GM23248 (cell line): ENCODE data around the gene NDFIP2. TPM values are rescaled to one million over a fixed set of nuclear protein-coding genes. Genes with fewer than 3 reads are reported as not detected.

ENCODE experiments used
- DNase-seq: peaks from one replicate; pipeline ENCODE4 v3.0.0-alpha.2; 2015
- H2AFZ ChIP-seq: fragments of 200-600 bp; sonication (generic); 2 replicates; pipeline ENCODE4 v1.6.1; 2016; ENCODE audit warnings: antibody characterized with exemption
- H3F3A ChIP-seq: fragments of 200-600 bp; sonication (generic); 2 replicates; pipeline ENCODE4 v1.6.1; 2016; ENCODE audit warnings: mild to moderate bottlenecking, antibody characterized with exemption, mixed run types; ENCODE audit not compliant: insufficient read depth
- H3K27ac ChIP-seq: fragments of 200-600 bp; sonication (generic); 2 replicates; pipeline ENCODE4 v1.5.1; 2016; ENCODE audit warnings: mild to moderate bottlenecking
- H3K27me3 ChIP-seq: fragments of 200-600 bp; sonication (generic); replicated peaks from 2 replicates; pipeline ENCODE4 v1.6.1; 2016; ENCODE audit warnings: mild to moderate bottlenecking; ENCODE audit not compliant: insufficient read depth
- H3K36me3 ChIP-seq: fragments of 200-600 bp; sonication (generic); 2 replicates; pipeline ENCODE4 v1.6.1; 2016; ENCODE audit warnings: low read depth, mild to moderate bottlenecking
- H3K4me1 ChIP-seq: fragments of 200-600 bp; sonication (generic); 2 replicates; pipeline ENCODE4 v1.6.1; 2016; ENCODE audit warnings: mild to moderate bottlenecking; ENCODE audit not compliant: insufficient read depth
- H3K4me2 ChIP-seq: fragments of 200-600 bp; sonication (generic); one replicate; pipeline ENCODE4 v1.6.1; 2016; ENCODE audit warnings: mild to moderate bottlenecking; ENCODE audit not compliant: unreplicated experiment
- H3K4me3 ChIP-seq: fragments of 200-600 bp; sonication (generic); 2 replicates; pipeline ENCODE4 v1.5.1; 2016; ENCODE audit warnings: mild to moderate bottlenecking
- H3K79me2 ChIP-seq: fragments of 200-600 bp; sonication (generic); 2 replicates; pipeline ENCODE4 v1.6.1; 2016; ENCODE audit warnings: mild to moderate bottlenecking; ENCODE audit not compliant: insufficient read depth
- H3K9ac ChIP-seq: fragments of 200-600 bp; sonication (generic); 2 replicates; pipeline ENCODE4 v1.6.1; 2016; ENCODE audit warnings: mild to moderate bottlenecking
- H3K9me2 ChIP-seq: fragments of 200-600 bp; sonication (generic); 2 replicates; pipeline ENCODE4 v1.6.1; 2016; ENCODE audit warnings: mixed run types, mild to moderate bottlenecking, moderate library complexity; ENCODE audit not compliant: insufficient read depth
- H3K9me3 ChIP-seq: fragments of 200-600 bp; sonication (generic); one replicate; pipeline ENCODE4 v1.6.1; 2017; ENCODE audit warnings: low read depth
- H4K20me1 ChIP-seq: fragments of 200-600 bp; sonication (generic); 2 replicates; pipeline ENCODE4 v1.6.0; 2016; ENCODE audit not compliant: insufficient read depth
- EZH2 ChIP-seq: fragments of 200-600 bp; sonication (generic); IDR thresholded peaks from 2 replicates; pipeline ENCODE4 v1.6.1; 2018; ENCODE audit warnings: antibody characterized with exemption, mild to moderate bottlenecking; ENCODE audit not compliant: insufficient read depth, poor library complexity, severe bottlenecking
- EZH2phosphoT487 ChIP-seq: fragments of 200-600 bp; sonication (generic); IDR thresholded peaks from 2 replicates; pipeline ENCODE4 v1.6.1; 2018; ENCODE audit warnings: antibody characterized with exemption, moderate library complexity, mild to moderate bottlenecking, low read depth; ENCODE audit not compliant: insufficient read depth
- WGBS, 2 experiments: methylation state at CpG; one replicate each; pipeline ENCODE4 v1.1.6; 2015 to 2017; ENCODE audit warnings: low lambda C conversion rate in 2 of 2, low coverage in 1 of 2; ENCODE audit errors: missing lambda C conversion rate in 2 of 2; 5-methylcytosine and 5-hydroxymethylcytosine counted together
- in situ Hi-C: fragments of 300-500 bp; cut with MboI; formaldehyde crosslinking; loops from 2 replicates; pipeline ENCODE4 v1.15.0; 2020
- polyA plus RNA-seq: library from polyadenylated mRNA; unstranded; fragments of >200 nt; fragmentation: Nextera tagmentation; extraction: Ambion mirVana; gene quantifications from 2 replicates; pipeline ENCODE4 v1.2.1, GENCODE V29; 2016
- total RNA-seq: library from RNA; depleted of rRNA; stranded (reverse); fragments of >200 nt; shearing (Covaris generic); gene quantifications from 2 replicates; pipeline ENCODE4 v1.2.3, GENCODE V29; 2014

NDFIP2 gene
- total and polyA plus RNA-seq, 2 experiments from 2014 or later, result 98.1 to 109 TPM

DNA sequence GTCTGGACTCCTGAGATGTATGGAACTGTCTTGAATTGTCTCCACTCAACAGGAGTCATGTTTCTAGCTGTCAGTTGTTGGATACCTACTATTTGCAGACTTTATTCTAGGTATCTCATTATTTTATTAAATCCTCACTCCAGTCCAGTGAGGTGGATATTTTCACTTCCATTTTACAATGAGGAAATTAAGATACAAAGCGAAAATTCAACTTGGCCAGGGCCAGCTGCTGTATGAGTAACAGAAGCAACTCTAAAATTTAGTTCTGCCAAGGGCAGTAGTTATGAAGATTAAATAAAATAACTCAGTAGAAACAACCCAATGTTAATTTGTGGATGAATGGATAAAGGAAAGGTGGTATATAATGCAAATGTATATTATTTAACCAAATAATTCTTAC, 12.6 kb upstream of the NDFIP2 start:
- Histone ChIP-seq H3K9me3 (no peaks in the 10 kb centered on the region), H3K4me3 (no peak overlapping the region), H3F3A (no peaks in the 10 kb centered on the region), H3K27ac (no peak overlapping the region), H3K4me2 (no peak overlapping the region), H3K36me3 (no peaks in the 10 kb centered on the region), H3K9me2 (no peaks in the 10 kb centered on the region), H2AFZ (no peak overlapping the region), H3K79me2 (no peaks in the 10 kb centered on the region), H3K9ac (no peak overlapping the region), H3K4me1 (no peaks in the 10 kb centered on the region), H4K20me1 (no peaks in the 10 kb centered on the region), H3K27me3 (no peaks in the 10 kb centered on the region)
- 96 to 100% methylated on average over 1 of the region's 1 CpG for WGBS, 2 experiments
- in situ Hi-C loops, result no loop called here
- TF ChIP-seq EZH2 (no peak), EZH2phosphoT487 (no peak)
- DNase-seq, result no peak

DNA sequence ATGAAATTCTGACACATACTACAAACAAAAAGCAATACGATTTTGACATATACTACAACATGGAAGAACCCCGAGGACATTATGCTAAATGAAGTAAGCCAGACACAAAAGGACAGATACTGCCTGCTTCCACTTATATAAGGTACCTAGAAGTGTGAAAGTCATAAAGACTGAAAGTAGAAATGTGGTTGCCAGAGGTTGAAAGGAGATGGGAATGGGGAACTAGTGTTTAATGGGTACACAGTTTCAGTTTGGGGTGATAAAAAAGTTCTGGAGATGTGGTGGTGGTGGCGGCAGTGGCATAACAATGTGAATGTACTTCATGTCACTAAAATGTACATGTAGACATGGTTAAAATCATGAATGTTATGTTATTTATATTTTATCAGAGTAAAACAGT, 12.1 kb upstream of the NDFIP2 start:
- no peaks in the 10 kb centered on the region for H3F3A ChIP-seq
- no peak overlapping the region for H3K4me3 ChIP-seq
- WGBS, 2 experiments, result 66 to 69% methylated on average over 3 of the region's 3 CpGs
- no peaks in the 10 kb centered on the region for H3K4me1 ChIP-seq
- no peaks in the 10 kb centered on the region for H3K79me2 ChIP-seq
- H3K27me3 ChIP-seq, result no peaks in the 10 kb centered on the region
- no peak overlapping the region for H3K4me2 ChIP-seq
- H3K36me3 ChIP-seq, result no peaks in the 10 kb centered on the region
- no peak for TF ChIP-seq EZH2
- TF ChIP-seq EZH2phosphoT487, result no peak
- no peaks in the 10 kb centered on the region for H3K9me2 ChIP-seq
- H2AFZ ChIP-seq, result no peak overlapping the region
- DNase-seq, result no peak
- H3K9me3 ChIP-seq, result no peaks in the 10 kb centered on the region
- in situ Hi-C loops, result no loop called here
- H3K27ac ChIP-seq, result no peak overlapping the region
- H4K20me1 ChIP-seq, result no peaks in the 10 kb centered on the region
- H3K9ac ChIP-seq, result no peak overlapping the region

DNA sequence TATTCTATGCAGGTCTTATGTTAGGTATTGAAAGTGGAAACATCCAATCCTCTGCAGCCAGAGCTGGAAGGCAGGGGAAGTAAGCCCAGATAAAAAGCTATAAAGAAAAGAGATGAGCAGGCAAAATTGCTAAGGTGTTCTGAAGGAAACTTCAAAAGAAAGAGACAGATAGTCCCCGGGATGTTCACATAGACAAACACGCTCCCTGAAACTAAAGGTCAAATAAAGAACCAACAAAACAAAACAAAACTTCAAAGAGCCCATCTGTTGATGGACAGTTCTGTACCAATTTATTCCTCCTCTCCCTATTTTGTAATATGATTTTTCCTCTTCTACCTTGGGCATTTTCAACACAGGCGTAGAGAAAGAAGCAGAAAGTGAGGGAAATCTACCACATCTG, 11.3 kb upstream of the NDFIP2 start:
- H3K27ac ChIP-seq, result no peak overlapping the region
- H3F3A ChIP-seq, result no peaks in the 10 kb centered on the region
- H3K9me3 ChIP-seq, result no peaks in the 10 kb centered on the region
- no peak overlapping the region for H2AFZ ChIP-seq
- H3K27me3 ChIP-seq, result no peaks in the 10 kb centered on the region
- DNase-seq, result no peak
- 68 to 86% methylated on average over 3 of the region's 3 CpGs for WGBS, 2 experiments
- H3K9me2 ChIP-seq, result no peaks in the 10 kb centered on the region
- H3K9ac ChIP-seq, result no peak overlapping the region
- TF ChIP-seq EZH2 (no peak), EZH2phosphoT487 (no peak)
- H3K4me1 ChIP-seq, result no peaks in the 10 kb centered on the region
- H3K4me3 ChIP-seq, result no peak overlapping the region
- H3K79me2 ChIP-seq, result no peaks in the 10 kb centered on the region
- H3K36me3 ChIP-seq, result no peaks in the 10 kb centered on the region
- no peaks in the 10 kb centered on the region for H4K20me1 ChIP-seq
- no peak overlapping the region for H3K4me2 ChIP-seq
- in situ Hi-C loops, result no loop called here

DNA sequence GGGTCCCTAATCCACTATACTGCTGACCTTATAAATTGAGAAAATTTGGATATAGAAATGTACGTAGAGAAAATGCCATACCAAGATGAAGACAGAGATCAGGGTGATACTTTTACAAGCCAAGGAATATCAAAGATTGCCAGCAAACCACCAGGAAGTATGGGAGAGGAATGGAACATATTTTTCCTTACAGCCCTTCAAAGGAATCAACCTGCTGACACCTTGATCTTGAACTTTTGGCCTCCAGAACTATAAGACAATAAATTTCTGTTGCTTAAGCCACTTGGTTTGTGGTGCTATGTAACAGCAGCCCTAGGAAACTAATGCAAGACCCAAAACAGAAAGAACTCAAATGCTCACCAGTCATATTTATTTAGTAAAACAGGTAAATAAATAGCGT, 10.3 kb upstream of the NDFIP2 start:
- Histone ChIP-seq H3K36me3 (no peaks in the 10 kb centered on the region), H3K27me3 (no peaks in the 10 kb centered on the region), H4K20me1 (no peaks in the 10 kb centered on the region), H3K4me2 (no peak overlapping the region), H3K4me3 (no peak overlapping the region), H3K4me1 (no peaks in the 10 kb centered on the region), H3K27ac (no peak overlapping the region), H3K9me3 (no peaks in the 10 kb centered on the region), H3K9me2 (no peaks in the 10 kb centered on the region), H3F3A (no peaks in the 10 kb centered on the region), H3K9ac (no peak overlapping the region), H3K79me2 (no peaks in the 10 kb centered on the region), H2AFZ (no peak overlapping the region)
- in situ Hi-C loops, result no loop called here
- TF ChIP-seq EZH2phosphoT487 (no peak), EZH2 (no peak)
- DNase-seq, result no peak
- 57 to 72% methylated on average over 2 of the region's 2 CpGs for WGBS, 2 experiments

DNA sequence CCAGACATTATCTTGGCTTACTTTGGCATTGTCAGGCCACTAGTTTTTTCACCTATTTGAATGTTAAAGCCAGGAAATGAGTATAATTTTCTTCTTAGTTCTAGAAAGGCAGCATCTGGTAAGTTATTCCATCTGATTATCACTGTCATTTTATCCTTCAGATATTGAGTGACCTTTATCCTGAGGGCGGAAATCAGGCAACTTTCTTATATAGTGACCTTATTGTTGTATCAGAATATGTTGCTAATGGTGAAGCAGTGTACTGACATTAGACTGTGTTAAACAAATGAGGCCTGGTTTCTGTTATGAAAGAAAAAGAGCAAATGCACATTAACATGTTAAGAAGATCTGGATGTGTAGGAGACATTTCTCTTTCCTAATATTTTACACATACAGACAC, 5.4 kb upstream of the NDFIP2 start:
- Histone ChIP-seq H3K9ac (no peak overlapping the region), H3K9me3 (no peaks in the 10 kb centered on the region), H3F3A (peaks cover 6% of the 10 kb centered on the region), H3K79me2 (no peaks in the 10 kb centered on the region), H3K36me3 (no peaks in the 10 kb centered on the region), H4K20me1 (no peaks in the 10 kb centered on the region), H3K4me3 (no peak overlapping the region), H3K4me2 (no peak overlapping the region), H2AFZ (no peak overlapping the region), H3K27me3 (no peaks in the 10 kb centered on the region), H3K27ac (no peak overlapping the region), H3K4me1 (no peaks in the 10 kb centered on the region), H3K9me2 (no peaks in the 10 kb centered on the region)
- in situ Hi-C loops, result no loop called here
- no peak for DNase-seq
- TF ChIP-seq EZH2phosphoT487, result no peak
- no peak for TF ChIP-seq EZH2
- WGBS, 2 experiments, result 72 to 75% methylated on average over 1 of the region's 1 CpG
